Activated naive CD8-positive, alpha-beta T cell treated with anti-CD3 and anti-CD28 coated beads, Interleukin-2, amount 50 U/mL, for 16 hours (primary cell): ENCODE results near the gene RAB15.

ENCODE experiments used
- DNase-seq: peaks from one replicate; pipeline ENCODE4 v3.0.0-alpha.2; 2020; ENCODE audit warnings: low read depth, low spot score

RAB15 gene

DNA sequence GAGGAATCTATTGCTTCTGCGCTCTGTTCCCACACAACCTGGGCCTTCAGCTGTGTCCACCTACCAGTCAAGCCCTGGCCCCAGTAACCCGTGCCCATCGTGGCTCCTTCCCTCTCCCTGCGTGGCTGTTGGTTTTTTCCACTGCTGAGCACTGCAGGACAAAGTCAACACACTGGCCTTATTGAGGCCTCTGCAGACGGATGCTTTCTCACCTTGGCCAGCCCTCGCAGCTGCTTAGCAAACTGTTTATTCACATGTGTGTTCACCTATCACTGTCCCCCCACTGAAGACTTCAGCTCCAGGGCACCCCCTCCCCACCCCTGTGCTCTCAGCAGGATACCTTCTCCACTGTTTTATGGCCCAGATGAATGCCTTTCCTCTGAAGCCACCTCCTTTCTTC is 16.8 kb downstream of the RAB15 start:
- DNase-seq = no peak

- DNase-seq = no peak
Measured at GRCh38 chr14:64954491-64955240, 17.5 kb downstream of the RAB15 start.

DNA sequence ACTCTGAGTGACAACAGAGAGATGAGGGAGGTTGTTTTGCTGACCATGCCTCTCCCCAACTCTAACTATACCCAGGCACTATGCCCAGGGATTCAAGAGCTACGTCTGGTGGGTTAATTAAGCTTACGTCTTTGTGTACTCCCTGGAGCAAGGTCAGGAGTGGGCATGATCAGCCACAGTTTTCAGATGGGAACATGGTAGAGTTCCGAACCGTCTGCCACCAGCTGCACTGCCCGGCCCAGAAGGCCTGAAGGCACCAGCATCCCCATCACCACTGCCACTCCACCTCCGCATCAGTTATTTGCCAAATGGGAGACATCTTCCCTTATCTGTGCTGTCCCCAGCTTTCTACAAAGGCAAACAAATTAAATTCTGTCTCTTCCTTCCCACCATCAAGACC is 18.5 kb downstream of the RAB15 start:
- no peak for DNase-seq

DNA sequence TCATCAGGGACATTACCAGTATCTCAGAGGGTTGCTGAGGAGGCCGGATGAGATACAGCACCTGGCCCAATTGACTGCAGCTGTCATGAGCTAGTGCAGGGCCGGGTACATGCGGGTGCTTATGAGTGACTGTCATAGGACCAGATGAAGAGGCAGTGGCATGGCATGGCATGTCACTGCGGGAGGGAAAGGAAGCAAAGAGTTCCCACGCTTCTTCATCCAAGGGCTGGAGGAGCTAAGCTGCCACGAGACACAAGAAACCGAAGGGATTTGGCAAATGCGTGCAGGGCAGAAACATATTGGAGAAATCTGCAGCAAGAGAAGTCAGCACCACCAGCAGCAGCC is 18.9 kb downstream of the RAB15 start:
- no peak for DNase-seq

GRCh38 chr14:64952598-64953309 is 19.4 kb downstream of the RAB15 start:
- no peak for DNase-seq

GRCh38 chr14:64951724-64952123 is 20.4 kb downstream of the RAB15 start:
- DNase-seq = no peak

- DNase-seq = no peak
Measured at GRCh38 chr14:64951291-64951690, 20.8 kb downstream of the RAB15 start.

DNA sequence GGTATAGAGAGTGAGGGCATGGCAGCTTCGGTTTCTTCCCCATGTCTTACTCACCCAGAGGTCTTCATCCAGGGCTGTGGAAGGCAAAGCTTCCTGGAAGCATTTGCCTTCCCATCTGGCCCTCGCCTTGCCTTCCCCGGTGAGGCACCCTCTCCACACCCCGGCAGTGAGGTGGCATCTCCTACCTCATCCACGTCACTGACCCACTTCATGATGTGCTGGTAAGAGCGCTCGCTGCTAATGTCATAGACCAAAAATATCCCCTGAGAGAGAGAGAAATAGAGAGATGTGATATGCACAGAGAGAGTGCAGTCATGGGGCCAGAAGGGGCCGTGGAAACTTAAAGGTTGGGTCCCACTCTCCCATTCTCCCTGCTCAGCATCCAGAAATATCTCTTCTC is 21.2 kb downstream of the RAB15 start:
- DNase-seq = no peak

DNA sequence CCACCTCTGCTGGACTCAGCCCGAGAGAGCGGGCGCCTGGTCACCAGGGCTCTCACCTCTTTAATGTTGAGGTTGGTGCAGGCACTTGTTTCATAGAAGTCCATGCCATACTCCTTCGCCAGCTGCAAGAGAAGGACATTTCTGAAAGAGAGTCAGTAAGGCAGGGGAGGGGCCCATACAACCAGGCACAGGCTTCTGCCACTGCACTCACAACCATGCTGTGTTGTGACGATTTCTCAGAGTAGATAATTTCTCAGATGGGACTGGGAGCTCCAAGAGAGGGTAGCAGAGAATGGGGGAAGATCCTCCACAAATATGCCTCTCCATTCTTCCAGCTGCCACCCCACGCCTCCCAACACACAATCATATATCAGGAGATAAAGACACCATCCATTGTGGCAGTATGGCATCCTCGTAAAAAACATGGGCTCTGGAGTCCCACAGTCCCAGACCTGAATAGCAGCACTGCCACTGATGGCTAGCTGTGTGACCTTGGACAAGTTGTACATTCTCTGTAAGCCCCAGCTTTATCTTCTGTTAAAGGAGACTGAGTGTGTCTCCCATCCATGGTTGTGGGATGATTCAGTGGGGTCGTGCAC is 23.4 kb downstream of the RAB15 start:
- DNase-seq = no peak

GRCh38 chr14:64947710-64948611 is 24.2 kb downstream of the RAB15 start:
- no peak for DNase-seq

- no peak for DNase-seq
Measured at GRCh38 chr14:64946310-64947045, 25.7 kb downstream of the RAB15 start.

DNA sequence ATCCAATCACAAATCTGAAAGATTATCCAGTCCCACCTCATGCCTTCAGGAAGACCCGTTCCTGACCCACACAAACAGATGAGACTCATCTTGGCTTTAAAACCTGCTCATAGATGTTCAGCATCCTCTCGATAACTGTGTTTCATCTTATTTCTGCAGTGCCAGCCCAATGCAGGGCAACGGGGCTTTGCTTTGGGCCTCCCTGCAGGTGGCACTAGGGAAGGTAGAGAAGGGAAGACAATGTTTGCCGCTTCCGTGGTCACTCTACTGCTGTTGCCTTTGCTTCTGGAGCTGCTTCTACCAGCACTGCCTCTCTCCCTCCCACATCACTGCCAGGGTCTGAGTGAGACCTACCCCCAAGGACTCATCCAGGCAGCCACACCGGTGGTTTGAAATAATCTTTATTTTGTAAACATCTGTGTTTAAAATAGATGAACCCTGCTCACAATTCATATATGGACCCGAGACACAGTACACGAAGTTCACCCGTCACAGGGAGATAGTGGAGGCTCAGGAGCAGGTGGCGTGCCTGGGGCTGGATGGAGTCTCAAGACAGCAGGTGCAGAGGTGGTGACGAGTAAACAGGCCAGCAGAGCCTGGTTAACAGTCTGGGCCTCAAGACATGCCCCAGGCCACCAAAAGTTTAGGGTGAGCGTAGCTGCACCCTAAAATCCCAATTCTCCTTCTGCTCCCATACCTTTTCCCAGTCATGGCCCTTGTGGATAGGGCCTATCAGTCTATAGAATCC is 26.5 kb downstream of the RAB15 start:
- DNase-seq = no peak

DNA sequence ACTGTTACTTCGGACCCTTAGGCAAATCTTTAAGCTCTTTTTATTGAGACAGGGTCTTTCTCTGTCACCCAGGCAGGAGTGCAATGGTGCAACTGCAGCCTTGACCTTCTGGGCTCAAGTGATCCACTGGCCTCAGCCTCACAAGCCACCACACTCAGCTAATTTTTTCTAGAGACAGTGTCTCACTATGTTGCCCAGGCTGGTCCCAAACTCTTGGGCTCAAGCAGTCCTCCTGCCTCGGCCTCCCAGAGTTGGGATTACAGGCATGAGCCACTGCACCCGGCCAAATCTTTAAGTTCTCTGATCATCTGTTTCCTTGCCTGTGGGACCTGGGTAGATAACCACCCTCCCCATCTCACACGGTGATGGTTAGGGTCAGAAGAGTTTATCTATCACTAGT is 27.3 kb downstream of the RAB15 start:
- no peak for DNase-seq

GRCh38 chr14:64944041-64944440 is 28.1 kb downstream of the RAB15 start:
- DNase-seq = no peak

GRCh38 chr14:64943556-64943955 is 28.6 kb downstream of the RAB15 start:
- no peak for DNase-seq

DNA sequence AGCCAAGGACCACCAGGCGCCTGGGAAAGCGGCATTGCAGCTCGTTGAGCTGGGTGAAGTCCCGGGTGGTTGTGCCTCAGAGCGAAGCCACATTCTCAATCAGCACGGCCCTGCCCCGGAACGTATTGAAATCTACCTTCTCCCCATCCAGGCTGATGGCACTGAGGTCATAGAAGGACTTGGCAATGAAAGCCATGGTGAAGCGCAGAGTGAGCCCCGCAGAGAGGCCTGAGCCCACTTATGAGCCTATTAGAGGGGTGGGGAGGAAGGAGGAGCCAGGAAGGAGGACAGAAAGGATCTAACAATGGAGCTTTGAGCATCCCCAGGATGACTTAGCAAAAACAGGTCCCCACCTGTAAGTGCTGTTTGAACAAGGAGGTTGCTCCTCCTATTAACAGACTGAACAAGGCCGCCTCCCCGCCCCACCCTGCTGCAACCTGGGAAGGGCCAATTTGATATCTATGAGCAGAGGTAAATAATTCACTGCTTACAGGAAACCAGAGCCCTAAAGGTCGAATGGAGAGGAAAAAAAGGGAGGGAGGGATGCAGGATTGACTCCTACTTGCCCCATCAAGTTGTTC is 29.5 kb downstream of the RAB15 start, which contains the start of gene GPX2:
TSS of gene GPX2 (minus strand) at position 215 of the 581 bp plus-strand sequence. CDS start at position 196, 19 bp downstream.
- no peak for DNase-seq

GRCh38 chr14:64940336-64940910 is 31.7 kb downstream of the RAB15 start:
- no peak for DNase-seq

DNA sequence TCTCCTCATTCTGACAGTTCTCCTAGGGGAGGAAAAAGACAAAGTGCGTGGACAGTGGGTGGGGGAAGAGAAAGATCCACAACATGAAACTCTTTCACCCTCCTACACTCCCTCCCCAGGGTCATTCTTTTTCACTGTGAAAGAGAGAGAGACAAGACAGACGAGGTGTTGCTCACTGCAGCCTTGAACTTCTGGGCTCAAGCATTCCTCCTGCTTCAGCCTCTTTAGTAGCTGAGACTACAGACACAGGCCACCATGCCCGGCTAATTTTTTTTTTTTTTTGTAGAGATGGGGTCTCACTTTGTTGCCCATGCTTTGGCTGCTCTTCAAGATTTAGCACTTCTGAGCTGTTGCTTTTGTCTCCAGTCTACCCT is 32.3 kb downstream of the RAB15 start:
- DNase-seq = no peak

DNA sequence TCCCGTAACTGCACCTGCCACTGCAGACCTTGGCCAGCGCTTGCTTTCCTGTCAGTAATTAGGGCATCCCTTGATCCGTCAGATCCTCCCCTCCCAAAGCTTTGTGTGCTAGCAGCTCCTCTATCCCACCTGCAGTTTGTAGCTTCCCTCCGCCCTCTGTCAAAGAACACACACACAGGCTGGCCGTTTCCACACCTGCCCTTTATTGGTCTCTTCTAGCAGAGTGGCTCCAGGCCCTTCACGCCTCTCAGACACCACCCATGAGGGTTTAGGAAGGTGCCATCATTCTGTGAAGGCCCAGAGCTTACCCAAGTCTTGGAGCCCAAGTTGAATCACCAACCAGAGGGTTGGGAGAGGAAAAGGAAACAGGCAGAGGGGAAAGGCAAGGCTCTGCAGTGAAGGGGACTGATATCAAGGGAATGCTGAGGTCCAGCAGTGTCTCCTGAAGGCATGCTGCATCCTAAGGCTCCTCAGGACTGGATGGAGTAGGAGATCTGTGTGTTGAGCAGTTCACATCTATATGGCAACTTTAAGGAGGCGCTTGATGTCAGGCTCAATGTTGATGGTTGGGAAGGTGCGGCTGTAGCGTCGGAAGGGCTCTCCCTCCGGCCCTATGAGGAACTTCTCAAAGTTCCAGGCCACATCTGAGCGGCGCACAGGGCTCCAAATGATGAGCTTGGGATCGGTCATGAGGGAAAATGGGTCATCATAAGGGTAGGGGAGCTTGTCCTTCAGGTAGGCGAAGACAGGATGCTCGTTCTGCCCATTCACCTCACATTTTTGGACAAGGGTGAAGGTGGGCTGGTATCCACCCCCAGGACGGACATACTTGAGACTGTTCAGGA is 32.9 kb downstream of the RAB15 start:
- DNase-seq = no peak
